Activated T-cell treated with anti-CD3 and anti-CD28 coated beads for 24 hours (primary cell): ENCODE measurements around the gene CCT7.

Source experiments
- DNase-seq: peaks from one replicate; pipeline ENCODE4 v3.0.0-alpha.2; 2020; ENCODE audit warnings: low read depth

CCT7 gene

GRCh38 chr2:73225513-73226360 lies 8.4 kb upstream of the CCT7 start:
- no peak for DNase-seq

- DNase-seq, result no peak
Measured at GRCh38 chr2:73227086-73227485, 7.0 kb upstream of the CCT7 start.

GRCh38 chr2:73228631-73229030 lies 5.5 kb upstream of the CCT7 start:
- no peak for DNase-seq

- DNase-seq, result no peak
Measured at GRCh38 chr2:73232403-73233153, 1.5 kb upstream of the CCT7 start.

- DNase-seq, result peak; percentile 90
Measured at GRCh38 chr2:73233154-73233931, 765 bp upstream of the CCT7 start, which contains the start of gene PRADC1. PRADC1 (minus strand) TSS chr2:73233239; CDS start chr2:73233160, 79 bp downstream.

GRCh38 chr2:73235315-73236028 lies 1.4 kb downstream of the CCT7 start:
- DNase-seq, result no peak

- DNase-seq, result no peak
Measured at GRCh38 chr2:73237168-73237567, 3.1 kb downstream of the CCT7 start.

- DNase-seq, result no peak
Measured at GRCh38 chr2:73238149-73238548, 4.0 kb downstream of the CCT7 start.

GRCh38 chr2:73238976-73239375 lies 4.9 kb downstream of the CCT7 start:
- DNase-seq, result no peak

GRCh38 chr2:73239776-73240175 lies 5.7 kb downstream of the CCT7 start:
- DNase-seq, result no peak

- no peak for DNase-seq
Measured at GRCh38 chr2:73243884-73244570, 9.9 kb downstream of the CCT7 start.

- no peak for DNase-seq
Measured at GRCh38 chr2:73244580-73244979, 10.5 kb downstream of the CCT7 start.

- no peak for DNase-seq
Measured at GRCh38 chr2:73246850-73247249, 12.7 kb downstream of the CCT7 start.

- no peak for DNase-seq
Measured at GRCh38 chr2:73249636-73250035, 15.5 kb downstream of the CCT7 start.

- DNase-seq, result no peak
Measured at GRCh38 chr2:73250872-73251846, 17.1 kb downstream of the CCT7 start.

GRCh38 chr2:73252238-73253027 lies 18.3 kb downstream of the CCT7 start:
- DNase-seq, result no peak

GRCh38 chr2:73253400-73253799 lies 19.3 kb downstream of the CCT7 start:
- DNase-seq, result no peak

- DNase-seq, result no peak
Measured at GRCh38 chr2:73253901-73254300, 19.8 kb downstream of the CCT7 start.

GRCh38 chr2:73254343-73255006 lies 20.4 kb downstream of the CCT7 start:
- DNase-seq, result no peak
